GM08714 (cell line): ENCODE results near the gene TEX53.

Experiments used
- H3K4me3 ChIP-seq: fragments of 200-500 bp; sonication (Bioruptor generic); 2 replicates; pipeline ENCODE4 v1.5.1; 2014; ENCODE audit warnings: mild to moderate bottlenecking, low read length, inconsistent platforms
- ZNF274 ChIP-seq: IDR thresholded peaks from 2 replicates; pipeline ENCODE4 v1.6.1; 2012; ENCODE audit warnings: mild to moderate bottlenecking, low read depth, low read length

The TEX53 gene

DNA sequence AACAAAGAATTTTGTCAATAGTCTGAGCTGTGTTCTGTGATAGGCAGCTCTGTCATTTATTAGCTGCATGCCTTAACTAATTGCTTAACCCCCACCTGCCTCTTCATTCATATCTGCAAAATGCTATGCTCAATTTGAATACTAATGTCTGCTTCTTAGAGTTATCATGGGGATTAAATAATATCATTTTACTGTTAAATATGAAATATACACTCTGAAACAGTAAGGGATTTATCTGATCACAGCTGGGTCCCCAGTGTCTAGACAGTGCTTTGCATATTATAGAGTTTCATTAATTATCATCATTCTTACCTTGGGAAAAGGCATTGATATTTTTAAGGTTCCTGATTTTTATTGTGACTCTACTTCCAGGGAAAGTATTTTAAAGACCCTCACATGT, 12.4 kb upstream of the TEX53 start:
- no peak for TF ChIP-seq ZNF274
- no peak overlapping the region for H3K4me3 ChIP-seq

DNA sequence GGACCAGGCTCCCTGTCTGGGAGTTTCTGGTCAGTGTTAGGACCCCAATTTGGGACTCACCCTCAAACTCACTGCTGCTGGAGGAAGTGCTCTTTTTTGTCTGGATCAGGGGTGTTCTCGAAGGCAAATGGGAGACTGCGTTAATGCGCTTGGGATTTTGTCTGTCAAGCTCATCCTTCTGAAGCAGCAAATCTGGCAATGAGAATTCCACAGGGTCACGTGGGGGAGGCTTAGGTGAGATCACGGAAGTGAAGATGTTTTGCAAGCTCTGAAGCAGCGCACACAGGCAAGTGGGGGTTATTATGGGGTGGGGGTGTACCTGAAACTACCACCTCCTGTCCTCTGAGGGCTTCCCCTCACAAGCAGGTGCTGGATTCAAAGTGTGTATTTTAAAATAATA, 10.5 kb upstream of the TEX53 start:
- no peak overlapping the region for H3K4me3 ChIP-seq
- no peak for TF ChIP-seq ZNF274

DNA sequence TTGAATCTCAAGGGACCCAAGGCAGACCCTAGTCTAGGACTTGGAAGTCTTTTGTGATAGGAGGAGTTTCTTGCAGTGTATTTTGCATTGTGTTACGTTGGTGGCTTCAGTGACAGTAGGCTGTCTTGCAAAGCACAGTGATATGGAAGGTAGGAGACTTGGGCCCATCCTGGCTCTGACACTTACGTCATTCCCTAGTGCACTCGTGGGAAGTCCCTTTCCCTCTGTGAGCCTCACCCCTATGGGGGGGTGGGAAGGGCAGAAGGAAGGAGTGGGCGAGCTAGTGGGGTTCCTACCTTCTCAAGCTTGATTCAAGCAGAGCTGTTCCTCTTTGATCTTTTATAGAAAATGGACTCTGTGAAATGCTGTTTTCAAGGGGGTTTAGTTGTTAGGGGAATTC, 9.2 kb upstream of the TEX53 start:
- no peak for TF ChIP-seq ZNF274
- no peak overlapping the region for H3K4me3 ChIP-seq

DNA sequence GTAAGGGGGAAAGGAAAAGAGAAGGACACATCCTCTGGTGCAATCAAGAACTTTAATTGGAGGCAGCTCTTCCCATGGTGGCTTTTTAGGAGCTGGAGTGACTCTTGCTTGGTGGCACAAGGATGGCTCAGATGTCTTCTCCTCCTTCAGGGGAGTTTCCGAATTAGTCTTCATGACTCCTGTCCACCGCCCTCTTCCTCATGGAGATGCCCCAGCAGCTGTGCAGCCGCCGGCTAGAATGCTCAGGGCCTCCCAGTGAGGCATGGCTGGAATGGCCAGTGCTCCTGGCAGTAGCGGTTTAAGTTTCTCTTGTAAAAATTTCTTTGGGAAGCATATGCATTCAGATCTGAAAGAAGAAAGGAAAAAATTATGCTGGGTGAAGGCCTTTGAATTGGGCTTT, 8.8 kb upstream of the TEX53 start:
- no peak for TF ChIP-seq ZNF274
- H3K4me3 ChIP-seq = no peak overlapping the region

DNA sequence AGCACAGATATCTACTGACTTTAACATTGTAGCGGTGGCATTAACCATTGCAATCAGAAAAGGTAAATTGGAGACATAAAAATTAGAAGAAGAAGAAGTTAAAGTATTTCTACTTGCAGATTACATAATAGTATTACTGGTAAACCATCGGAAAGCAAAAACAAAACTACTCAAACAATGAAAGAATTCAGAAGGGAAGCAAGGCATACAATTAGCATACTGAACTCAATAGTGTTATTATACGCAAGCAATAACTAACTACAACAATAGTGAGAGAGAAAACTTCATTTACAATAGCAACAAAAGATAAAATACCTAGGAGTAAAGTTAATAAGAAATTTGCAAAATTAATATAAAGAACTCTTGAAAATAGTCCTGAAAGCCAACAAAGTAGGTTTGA, 6.6 kb upstream of the TEX53 start:
- TF ChIP-seq ZNF274 = no peak
- no peak overlapping the region for H3K4me3 ChIP-seq

DNA sequence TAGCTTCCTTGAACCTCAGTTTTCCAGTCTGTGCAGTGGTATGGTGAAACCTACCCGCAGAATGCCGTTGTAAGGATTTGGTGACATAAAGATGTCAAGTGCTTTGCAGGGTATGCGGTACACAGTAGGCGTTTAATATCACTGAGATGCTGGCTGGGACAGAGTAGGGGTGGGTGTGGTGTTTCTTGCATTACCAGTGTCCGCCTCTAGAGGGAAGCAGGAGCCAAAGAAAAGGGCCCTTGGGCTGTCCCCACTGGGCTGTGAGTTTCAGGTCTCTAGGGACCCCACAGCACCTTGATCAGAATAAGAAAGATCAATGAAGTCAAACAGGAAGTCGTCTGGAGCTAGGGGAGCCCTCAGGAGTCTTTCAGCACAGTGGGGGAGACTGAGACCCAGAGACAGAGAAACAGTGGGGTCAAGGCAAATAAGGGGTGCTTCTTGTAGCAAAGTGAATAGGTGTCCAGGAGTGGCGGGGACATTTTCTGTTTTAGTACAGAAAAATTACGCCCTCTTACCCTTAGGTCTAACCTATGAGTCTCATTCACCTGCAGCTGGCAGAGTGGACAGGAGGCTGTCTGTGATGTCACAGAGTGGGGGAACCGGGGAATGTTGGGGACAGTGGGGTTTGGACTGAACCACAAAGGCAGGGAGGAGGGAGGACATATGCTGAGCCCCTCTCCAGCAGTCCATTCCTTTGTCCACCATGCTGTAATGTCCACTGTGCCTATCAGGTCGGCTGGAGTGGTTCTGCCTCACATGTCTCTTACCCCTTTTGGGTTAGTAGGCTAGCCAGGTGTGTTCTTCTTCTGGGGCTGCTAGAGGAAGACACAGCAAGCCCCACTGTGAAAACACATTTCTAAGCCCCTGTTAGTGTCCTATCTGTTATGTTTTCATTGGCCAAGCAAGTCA, 4.7 kb upstream of the TEX53 start:
- H3K4me3 ChIP-seq = no peak overlapping the region
- TF ChIP-seq ZNF274 = no peak

DNA sequence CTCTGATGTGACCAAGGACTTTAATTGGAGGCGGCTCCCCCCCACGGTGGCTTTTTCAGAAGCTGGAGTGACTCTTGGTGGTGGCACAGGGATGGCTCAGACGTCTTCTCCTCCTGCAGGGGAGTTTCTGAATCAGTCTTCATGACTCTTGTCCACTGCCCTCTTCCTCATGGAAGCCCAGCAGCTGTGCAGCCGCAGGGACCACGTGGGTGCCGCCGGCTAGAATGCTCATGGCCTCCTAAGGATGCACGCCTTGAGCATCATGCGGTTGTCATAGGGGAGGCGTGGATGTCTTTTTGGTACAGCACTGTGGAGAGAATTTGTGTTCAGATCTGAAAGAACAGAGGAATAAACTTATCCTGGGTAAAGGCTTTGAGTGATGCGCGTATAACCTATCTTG, 1.3 kb downstream of the TEX53 start:
- no peak for TF ChIP-seq ZNF274

DNA sequence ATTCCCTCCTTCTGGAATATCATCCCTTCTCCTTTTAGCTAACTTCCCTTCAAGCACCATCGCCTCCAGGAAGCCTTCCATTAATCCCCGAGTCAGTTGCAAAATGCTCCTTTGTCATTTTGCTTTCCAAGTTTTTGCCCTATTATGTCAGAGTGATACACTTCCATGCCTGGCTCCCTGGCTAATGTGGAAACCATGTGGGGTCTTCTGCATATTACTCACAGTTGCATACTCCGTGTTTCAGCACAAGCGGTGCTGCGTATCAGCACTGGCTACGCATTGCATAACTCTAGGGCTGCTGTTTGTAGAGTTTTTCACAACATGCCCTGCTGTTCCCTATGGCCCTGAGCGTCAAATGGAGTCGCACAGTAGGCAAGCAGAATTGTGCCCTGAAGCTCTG, 1.9 kb downstream of the TEX53 start:
- H3K4me3 ChIP-seq = no peak overlapping the region
- no peak for TF ChIP-seq ZNF274

More for the DNA sequence above, 1.3 kb downstream of the TEX53 start:
- H3K4me3 ChIP-seq = no peak overlapping the region

DNA sequence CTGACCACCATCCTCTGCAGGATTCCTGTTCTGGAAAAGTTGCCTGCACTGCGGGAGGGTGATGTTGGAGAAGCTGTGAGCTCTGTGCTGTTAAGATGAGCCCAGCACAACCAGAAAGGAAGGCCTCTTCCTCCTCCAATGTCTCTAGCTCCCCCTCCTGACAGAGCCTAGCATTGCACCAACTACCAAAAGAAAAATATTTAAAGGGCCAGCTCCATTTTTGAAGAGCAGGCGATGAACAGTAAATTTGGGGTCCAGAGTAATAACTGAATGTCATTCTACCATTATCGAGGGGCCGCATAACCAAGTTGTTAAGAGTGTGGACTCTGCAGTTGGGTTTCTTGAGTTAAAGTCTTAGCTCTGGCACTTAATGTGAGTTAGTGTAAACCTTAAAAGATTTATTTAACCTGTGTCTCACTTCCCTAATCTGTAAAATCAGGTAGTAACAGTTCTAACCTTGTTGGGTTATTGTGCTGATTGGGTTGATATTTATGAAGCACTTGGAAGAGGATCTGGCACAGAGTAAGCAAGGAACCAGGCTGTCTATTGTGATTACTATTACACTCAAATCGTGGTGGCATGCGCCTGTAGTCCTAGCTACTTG, 3.9 kb downstream of the TEX53 start:
- no peak for TF ChIP-seq ZNF274
- H3K4me3 ChIP-seq = no peak overlapping the region

DNA sequence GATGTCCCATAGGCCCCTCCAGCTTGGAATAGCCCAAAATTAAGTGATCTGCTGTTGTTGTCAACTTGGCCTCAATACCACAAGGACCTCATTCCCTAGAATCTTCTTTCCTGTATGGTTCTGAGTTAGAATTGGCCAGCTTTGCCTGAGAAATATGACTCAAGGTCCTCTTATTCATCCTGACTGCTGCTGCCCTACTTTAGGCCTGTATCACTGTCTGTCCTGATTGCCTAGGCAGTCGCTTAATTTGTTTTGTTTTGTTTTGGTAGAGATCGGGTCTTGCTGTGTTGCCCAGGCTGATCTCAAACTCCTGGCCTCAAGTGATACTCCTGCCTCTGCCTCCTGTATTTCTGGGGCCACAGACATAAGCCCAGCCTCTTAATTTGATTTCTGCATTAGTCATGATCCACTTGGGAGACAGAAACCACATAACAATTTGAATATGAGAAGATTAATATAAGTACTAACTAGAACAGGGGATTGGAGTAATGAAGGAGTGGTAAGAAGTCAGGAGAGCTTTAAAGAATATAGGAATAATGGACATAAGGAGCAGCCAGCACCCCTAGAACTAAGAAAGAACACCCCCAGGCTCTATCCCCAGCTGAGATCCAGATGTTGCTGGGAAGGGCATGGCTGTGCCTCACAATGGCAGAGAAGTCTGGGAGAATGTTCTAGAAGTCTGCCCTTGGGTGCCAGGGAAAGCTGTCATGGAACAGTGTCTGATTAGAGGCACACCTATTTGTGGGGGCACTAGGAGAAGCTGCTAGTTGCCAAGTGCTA, 4.6 kb downstream of the TEX53 start:
- no peak overlapping the region for H3K4me3 ChIP-seq

DNA sequence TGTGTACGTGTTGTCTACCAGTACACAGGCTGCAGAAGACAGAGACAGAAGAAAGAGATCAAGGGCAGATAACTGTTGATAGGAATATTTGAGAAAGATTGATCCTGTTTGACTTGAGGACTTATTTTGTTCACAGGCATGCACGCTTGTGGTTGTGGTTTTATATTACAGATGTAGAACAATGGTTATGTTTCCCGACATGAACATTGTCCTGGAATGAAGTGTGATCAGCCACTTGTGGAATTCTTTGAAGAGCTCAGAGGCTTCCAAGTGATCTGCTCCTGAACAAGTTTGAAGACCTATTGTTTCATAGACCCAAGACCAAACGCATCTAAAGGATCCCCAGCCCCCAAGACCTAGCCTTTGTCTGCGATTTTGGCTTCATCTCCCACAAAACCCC, 13.7 kb downstream of the TEX53 start:
- no peak for TF ChIP-seq ZNF274
- no peak overlapping the region for H3K4me3 ChIP-seq

More for the DNA sequence above, 4.6 kb downstream of the TEX53 start:
- TF ChIP-seq ZNF274 = no peak

DNA sequence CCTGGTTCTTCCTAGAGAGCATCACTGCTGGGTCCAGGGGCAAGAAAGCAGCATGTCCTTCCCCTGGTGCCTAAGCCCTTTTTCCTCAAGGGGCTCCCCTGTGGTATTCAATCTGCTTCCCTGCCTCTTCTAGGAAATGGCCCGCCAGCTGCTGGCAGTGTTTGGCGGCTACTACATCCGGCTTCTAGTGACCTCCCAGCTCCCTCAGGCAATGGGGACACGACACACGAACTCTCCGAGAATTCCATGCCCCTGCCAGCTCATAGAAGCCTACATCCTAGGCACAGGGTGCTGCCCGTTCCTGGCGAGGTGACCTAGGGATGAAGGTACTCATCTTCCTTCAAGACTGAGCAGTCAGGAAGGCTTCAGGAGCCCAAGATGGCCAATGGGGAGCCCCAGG, 14.6 kb downstream of the TEX53 start:
- no peak overlapping the region for H3K4me3 ChIP-seq
- TF ChIP-seq ZNF274 = no peak

DNA sequence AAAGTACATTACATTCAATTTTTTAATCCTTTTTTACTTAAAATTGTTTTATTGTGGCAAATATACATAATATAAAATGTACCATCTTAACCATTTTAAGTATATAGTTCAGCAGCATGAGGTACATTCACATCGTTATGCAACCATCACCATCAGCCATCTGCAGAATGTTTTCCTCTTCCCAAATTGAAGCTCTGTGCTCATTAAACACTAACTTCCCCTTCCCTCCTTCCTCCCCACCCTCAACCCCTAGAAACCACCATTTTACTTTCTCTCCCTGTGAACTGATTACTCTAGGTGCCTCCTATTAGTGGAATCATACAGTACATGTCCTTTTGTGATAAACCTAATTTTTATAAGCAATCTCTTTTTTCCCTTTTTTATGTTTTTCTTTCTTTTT, 15.6 kb downstream of the TEX53 start:
- TF ChIP-seq ZNF274 = no peak
- no peak overlapping the region for H3K4me3 ChIP-seq

DNA sequence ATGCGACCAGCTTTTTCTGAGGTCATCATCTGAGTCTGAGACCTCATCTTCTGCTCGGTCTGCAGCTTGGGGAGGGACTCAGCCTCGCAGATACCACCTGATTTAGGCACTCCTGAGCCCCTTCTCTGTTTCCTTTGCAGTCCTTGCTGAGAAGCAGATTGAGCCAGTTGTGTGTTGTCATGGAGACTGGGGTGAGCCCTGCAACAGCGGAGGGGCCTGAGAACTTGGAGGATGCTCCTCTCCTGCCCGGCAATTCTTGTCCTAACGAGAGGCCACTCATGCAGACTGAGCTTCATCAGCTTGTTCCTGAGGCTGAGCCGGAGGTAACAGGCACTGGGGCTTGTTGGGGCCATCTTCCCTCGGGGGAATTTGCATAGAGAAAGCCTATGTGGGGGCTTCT, 19.2 kb downstream of the TEX53 start:
- TF ChIP-seq ZNF274 = no peak
- no peak overlapping the region for H3K4me3 ChIP-seq

DNA sequence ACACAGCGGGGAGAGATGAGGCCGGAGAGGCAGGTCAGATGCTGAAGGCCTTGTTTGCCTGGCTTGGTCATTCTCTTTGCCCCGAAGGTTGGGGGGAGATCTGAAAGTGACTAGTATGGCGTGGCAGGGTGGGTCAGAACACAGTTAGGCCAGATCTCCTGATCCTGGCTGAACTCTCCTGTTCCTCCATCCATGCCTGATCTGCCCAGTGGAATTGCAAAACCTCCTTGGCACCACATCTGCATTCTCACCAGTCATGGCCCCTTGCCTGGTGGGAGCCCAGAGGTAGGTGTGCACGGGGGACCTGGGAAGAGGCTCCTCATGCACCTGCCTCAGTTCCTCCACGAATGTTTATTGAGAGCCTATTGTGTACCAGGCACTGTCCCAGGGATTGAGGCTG, 23.2 kb downstream of the TEX53 start:
- no peak for TF ChIP-seq ZNF274

More for the DNA sequence above, 23.2 kb downstream of the TEX53 start:
- no peak overlapping the region for H3K4me3 ChIP-seq
